Cardiac muscle cell (in vitro differentiated cells and primary cell): ENCODE data around the gene SRP54. TPM values are rescaled to one million over a fixed set of nuclear protein-coding genes. Genes with fewer than 3 reads are reported as not detected.
A peak's percentile ranks its signal among the peaks of the same experiment; 100 is the strongest.

Source experiments
- DNase-seq, 2 donors: peaks; one replicate each; pipeline versions ENCODE4 v3.0.0 to v3.0.0-alpha.2; 2010 to 2017; ENCODE audit warnings: low read depth in 1 of 2, low spot score in 1 of 2
- H3K27ac ChIP-seq: fragments of 200-600 bp; sonication (generic); 2 replicates; pipeline ENCODE4 v1.5.1; 2016
- H3K27me3 ChIP-seq: fragments of 200-600 bp; sonication (generic); 2 replicates; pipeline ENCODE4 v1.6.0; 2016; ENCODE audit warnings: control low read depth
- H3K36me3 ChIP-seq: fragments of 200-600 bp; sonication (generic); 2 replicates; pipeline ENCODE4 v1.5.1; 2016; ENCODE audit warnings: control low read depth
- H3K4me1 ChIP-seq: fragments of 200-600 bp; sonication (generic); 2 replicates; pipeline ENCODE4 v1.8.1; 2017; ENCODE audit warnings: low read depth, mild to moderate bottlenecking, mixed run types
- H3K4me3 ChIP-seq: fragments of 200-600 bp; sonication (generic); 2 replicates; pipeline ENCODE4 v1.5.1; 2016; ENCODE audit warnings: mild to moderate bottlenecking
- H3K9me3 ChIP-seq: fragments of 200-600 bp; sonication (generic); 2 replicates; pipeline ENCODE4 v1.5.1; 2017; ENCODE audit warnings: low read depth, mild to moderate bottlenecking, control low read depth
- polyA plus RNA-seq: library from polyadenylated mRNA; unstranded; fragments of >200 nt; fragmentation: Nextera tagmentation; extraction: Ambion mirVana; gene quantifications from 2 replicates; pipeline ENCODE4 v1.2.1, GENCODE V29; 2016
- total RNA-seq: library from RNA; depleted of rRNA; stranded (reverse); fragments of >200 nt; gene quantifications from 2 replicates; pipeline ENCODE4 v1.2.3, GENCODE V29; 2016
- TF ChIP-seq, protein P1 (sequence below): IDR thresholded peaks from 2 replicates; pipeline ENCODE4 v1.5.1; 2012; ENCODE audit warnings: low read depth, mild to moderate bottlenecking, low read length

SRP54 gene
- total and polyA plus RNA-seq, 2 experiments from 2014 or later = 64.2 to 68.1 TPM

DNA sequence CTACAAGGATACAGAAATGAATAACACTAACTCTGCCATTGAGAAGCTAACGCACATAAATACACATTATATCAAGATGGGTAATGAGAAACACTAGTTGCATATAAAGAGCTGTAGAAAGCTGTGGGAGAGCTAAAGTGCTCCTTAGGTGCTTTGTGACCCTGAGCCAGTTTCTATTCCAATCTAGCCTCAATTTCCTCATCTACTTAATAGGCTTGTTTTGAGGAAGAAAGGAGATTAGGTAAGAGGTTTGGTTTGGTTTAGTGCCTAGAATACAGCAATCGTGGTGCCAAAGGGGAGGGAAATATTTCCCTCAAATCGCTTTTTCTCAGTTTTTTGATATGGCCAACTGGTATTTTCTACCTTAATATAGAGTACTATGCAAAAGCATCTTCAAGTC lies 994 bp downstream of the SRP54 start:
- TF ChIP-seq, protein P1, sequence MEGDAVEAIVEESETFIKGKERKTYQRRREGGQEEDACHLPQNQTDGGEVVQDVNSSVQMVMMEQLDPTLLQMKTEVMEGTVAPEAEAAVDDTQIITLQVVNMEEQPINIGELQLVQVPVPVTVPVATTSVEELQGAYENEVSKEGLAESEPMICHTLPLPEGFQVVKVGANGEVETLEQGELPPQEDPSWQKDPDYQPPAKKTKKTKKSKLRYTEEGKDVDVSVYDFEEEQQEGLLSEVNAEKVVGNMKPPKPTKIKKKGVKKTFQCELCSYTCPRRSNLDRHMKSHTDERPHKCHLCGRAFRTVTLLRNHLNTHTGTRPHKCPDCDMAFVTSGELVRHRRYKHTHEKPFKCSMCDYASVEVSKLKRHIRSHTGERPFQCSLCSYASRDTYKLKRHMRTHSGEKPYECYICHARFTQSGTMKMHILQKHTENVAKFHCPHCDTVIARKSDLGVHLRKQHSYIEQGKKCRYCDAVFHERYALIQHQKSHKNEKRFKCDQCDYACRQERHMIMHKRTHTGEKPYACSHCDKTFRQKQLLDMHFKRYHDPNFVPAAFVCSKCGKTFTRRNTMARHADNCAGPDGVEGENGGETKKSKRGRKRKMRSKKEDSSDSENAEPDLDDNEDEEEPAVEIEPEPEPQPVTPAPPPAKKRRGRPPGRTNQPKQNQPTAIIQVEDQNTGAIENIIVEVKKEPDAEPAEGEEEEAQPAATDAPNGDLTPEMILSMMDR = no peak
- Histone ChIP-seq H3K36me3 (no peaks in the 10 kb centered on the region), H3K4me1 (peaks cover 8% of the 10 kb centered on the region), H3K27me3 (no peaks in the 10 kb centered on the region), H3K27ac (peak overlapping the region; percentile 95), H3K4me3 (peak overlapping the region; percentile 83), H3K9me3 (no peaks in the 10 kb centered on the region)
- peak in 1 of 2 donors; percentile 9 for DNase-seq

- Histone ChIP-seq H3K27ac (no peak overlapping the region), H3K4me1 (peaks cover 8% of the 10 kb centered on the region), H3K27me3 (no peaks in the 10 kb centered on the region), H3K4me3 (no peak overlapping the region), H3K36me3 (no peaks in the 10 kb centered on the region), H3K9me3 (no peaks in the 10 kb centered on the region)
- DNase-seq = no peak
- TF ChIP-seq, protein P1 = no peak
Observed at GRCh38 chr14:34985740-34986139, 2.9 kb downstream of the SRP54 start.

GRCh38 chr14:34987180-34987579 lies 4.4 kb downstream of the SRP54 start:
- H3K4me1 ChIP-seq = peaks cover 8% of the 10 kb centered on the region
- no peaks in the 10 kb centered on the region for H3K36me3 ChIP-seq
- H3K9me3 ChIP-seq = no peaks in the 10 kb centered on the region
- no peak for DNase-seq
- TF ChIP-seq, protein P1 = no peak
- H3K27ac ChIP-seq = no peak overlapping the region
- no peak overlapping the region for H3K4me3 ChIP-seq
- no peaks in the 10 kb centered on the region for H3K27me3 ChIP-seq

DNA sequence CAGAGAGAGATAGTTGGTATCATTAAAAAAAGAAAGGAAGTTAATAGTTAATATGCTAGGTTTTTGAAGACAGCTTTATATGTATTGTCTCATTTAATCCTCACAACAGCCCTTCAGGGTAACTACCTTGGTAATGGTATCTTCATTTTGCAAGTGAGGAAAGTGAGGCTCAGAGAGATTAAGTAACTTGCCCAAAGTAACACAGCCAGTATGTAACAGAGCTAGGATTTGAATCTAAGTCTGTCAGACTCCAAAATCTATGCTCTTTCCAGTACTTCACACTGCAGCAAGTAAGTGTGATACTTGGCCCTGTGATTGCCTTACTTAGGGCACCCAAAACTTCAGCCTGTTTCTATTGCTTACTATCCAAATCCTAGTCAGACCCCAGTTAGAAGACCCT lies 7.0 kb downstream of the SRP54 start:
- H3K4me1 ChIP-seq = no peaks in the 10 kb centered on the region
- H3K27ac ChIP-seq = no peak overlapping the region
- H3K4me3 ChIP-seq = no peak overlapping the region
- TF ChIP-seq, protein P1 = no peak
- H3K27me3 ChIP-seq = no peaks in the 10 kb centered on the region
- H3K36me3 ChIP-seq = no peaks in the 10 kb centered on the region
- no peaks in the 10 kb centered on the region for H3K9me3 ChIP-seq
- DNase-seq = no peak

GRCh38 chr14:34993426-34993825 lies 10.6 kb downstream of the SRP54 start:
- no peak overlapping the region for H3K4me3 ChIP-seq
- peaks cover 4% of the 10 kb centered on the region for H3K36me3 ChIP-seq
- H3K27ac ChIP-seq = no peak overlapping the region
- DNase-seq = no peak
- H3K4me1 ChIP-seq = no peaks in the 10 kb centered on the region
- TF ChIP-seq, protein P1 = no peak
- no peaks in the 10 kb centered on the region for H3K27me3 ChIP-seq
- no peaks in the 10 kb centered on the region for H3K9me3 ChIP-seq

DNA sequence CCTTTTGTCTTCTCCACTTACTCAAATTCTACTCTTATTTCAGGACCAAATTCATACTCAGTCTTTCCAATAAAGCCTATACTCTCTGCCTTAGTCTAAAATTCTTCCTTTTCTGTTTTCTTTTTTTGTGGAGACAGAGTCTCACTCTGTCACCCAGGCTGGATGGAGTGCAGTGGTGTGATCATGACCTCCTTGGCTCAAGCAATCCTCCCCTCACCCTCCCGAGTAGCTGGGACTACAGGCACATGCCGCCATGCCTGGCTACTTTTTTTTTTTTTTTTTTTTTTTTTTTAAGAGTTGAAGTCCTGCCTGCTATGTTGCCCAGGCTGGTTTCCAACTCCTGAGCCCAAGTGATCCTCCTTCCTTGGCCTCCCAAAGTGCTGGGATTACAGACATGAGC lies 11.9 kb downstream of the SRP54 start:
- H3K9me3 ChIP-seq = no peaks in the 10 kb centered on the region
- H3K4me1 ChIP-seq = no peaks in the 10 kb centered on the region
- H3K36me3 ChIP-seq = peaks cover 10% of the 10 kb centered on the region
- H3K27me3 ChIP-seq = no peaks in the 10 kb centered on the region
- H3K4me3 ChIP-seq = no peak overlapping the region
- H3K27ac ChIP-seq = no peak overlapping the region
- TF ChIP-seq, protein P1 = no peak
- no peak for DNase-seq
